Sigmoid colon (tissue), 4 donors: ENCODE data around the gene C6orf58.

Source experiments
- POLR2A ChIP-seq, 2 donors: fragments of 450-650 bp; IDR thresholded peaks; one replicate each; pipeline ENCODE4 v1.6.1; 2016; ENCODE audit warnings: antibody characterized with exemption in 2 of 2, mild to moderate bottlenecking in 2 of 2, moderate library complexity in 2 of 2
- POLR2AphosphoS5 ChIP-seq, 4 donors: sonication (generic); formaldehyde crosslinking; IDR thresholded peaks; one replicate each; pipeline ENCODE4 v1.6.1; 2017; ENCODE audit warnings: antibody characterized with exemption in 4 of 4
- TF ChIP-seq, protein P1 (sequence below), 4 experiments: fragments of 450-650 bp in 3 of 4; fragments of 200-600 bp in 1 of 4; IDR thresholded peaks; one replicate each; pipeline ENCODE4 v1.5.1; 2016 to 2019; ENCODE audit warnings: antibody characterized with exemption in 4 of 4, mild to moderate bottlenecking in 3 of 4, moderate library complexity in 2 of 4

DNA sequence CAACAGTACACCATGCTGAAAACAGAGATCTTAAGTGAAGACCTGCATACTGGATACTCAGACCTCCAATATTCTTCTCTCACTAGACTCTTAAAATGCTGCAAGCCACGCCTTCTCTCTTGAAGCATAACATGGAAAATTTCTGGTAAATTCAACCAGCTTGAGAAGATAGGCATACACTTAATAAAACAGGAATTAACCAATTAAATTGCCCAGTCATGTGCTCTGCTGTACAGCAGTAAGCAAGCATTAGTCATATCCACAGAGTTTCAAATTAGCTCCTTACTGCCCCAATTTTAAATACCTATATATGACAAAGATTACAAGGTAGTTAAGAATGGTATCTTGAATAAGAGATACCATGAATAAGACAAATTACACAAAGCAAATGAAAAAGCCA lies 53.8 kb downstream of the C6orf58 start:
- TF ChIP-seq, protein P1, sequence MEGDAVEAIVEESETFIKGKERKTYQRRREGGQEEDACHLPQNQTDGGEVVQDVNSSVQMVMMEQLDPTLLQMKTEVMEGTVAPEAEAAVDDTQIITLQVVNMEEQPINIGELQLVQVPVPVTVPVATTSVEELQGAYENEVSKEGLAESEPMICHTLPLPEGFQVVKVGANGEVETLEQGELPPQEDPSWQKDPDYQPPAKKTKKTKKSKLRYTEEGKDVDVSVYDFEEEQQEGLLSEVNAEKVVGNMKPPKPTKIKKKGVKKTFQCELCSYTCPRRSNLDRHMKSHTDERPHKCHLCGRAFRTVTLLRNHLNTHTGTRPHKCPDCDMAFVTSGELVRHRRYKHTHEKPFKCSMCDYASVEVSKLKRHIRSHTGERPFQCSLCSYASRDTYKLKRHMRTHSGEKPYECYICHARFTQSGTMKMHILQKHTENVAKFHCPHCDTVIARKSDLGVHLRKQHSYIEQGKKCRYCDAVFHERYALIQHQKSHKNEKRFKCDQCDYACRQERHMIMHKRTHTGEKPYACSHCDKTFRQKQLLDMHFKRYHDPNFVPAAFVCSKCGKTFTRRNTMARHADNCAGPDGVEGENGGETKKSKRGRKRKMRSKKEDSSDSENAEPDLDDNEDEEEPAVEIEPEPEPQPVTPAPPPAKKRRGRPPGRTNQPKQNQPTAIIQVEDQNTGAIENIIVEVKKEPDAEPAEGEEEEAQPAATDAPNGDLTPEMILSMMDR (IDR thresholded peaks at IDR 0.05), result no peak
- TF ChIP-seq POLR2A (IDR thresholded peaks at IDR 0.05) (no peak), POLR2AphosphoS5 (IDR thresholded peaks at IDR 0.05) (no peak)
